GM20000 (cell line): Measurements from ENCODE around the gene CLDN3.

Experiments
- DNase-seq: peaks from one replicate; pipeline ENCODE4 v3.0.0; 2012; ENCODE audit warnings: low spot score
- TF ChIP-seq, protein P1 (sequence below): IDR thresholded peaks from 2 replicates; pipeline ENCODE4 v1.5.1; 2012; ENCODE audit warnings: mild to moderate bottlenecking, control low read depth; ENCODE audit errors: extremely low read depth, missing control alignments

Gene CLDN3, protein sequence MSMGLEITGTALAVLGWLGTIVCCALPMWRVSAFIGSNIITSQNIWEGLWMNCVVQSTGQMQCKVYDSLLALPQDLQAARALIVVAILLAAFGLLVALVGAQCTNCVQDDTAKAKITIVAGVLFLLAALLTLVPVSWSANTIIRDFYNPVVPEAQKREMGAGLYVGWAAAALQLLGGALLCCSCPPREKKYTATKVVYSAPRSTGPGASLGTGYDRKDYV

DNA sequence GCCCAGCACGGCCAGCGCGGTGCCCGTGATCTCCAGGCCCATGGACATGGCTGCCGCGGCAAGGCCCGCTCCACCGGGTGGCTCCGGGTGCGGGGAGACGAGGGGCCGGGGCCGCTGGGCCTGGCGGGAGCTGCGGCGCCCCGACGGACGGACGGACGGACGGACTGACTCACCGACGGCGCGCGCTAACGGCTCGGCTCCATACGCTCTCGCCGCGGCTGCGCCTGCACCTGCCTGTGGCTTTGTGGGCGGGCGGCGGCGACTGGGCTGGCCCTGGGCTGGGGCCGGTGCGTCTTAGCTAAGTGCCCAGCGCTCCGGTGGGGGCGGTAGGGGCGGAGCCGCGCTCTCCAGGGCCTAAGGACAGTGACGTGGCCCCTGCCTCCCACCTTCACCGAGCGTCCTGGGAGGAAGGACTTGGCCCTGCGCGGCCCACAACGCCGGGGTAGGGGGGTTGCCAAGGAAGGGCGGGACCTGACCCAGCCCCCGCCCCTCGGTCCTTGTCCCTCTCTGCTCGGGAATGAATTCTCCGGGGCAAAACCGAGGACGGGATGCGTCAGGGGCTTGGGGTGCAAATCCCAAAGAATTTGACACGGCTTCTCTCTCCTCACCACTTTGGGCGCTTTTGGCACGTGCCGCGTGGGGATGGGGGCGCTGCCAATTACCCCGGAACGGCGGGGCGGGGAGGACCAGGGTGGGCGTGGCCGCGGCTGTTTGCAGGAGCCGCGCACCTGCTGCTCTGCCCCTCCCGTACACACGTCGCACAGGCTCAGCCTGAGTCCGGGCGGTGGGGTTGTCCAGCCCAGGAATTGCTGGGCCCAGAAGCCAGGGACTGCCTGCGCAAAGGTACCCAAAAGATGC is at the start of gene CLDN3:
Gene CLDN3, minus strand, starts transcription at position 269 of the 858 bp plus-strand sequence. Its CDS starts 221 bp downstream, at position 48.
- peak; percentile 56 for DNase-seq
- TF ChIP-seq, protein P1, sequence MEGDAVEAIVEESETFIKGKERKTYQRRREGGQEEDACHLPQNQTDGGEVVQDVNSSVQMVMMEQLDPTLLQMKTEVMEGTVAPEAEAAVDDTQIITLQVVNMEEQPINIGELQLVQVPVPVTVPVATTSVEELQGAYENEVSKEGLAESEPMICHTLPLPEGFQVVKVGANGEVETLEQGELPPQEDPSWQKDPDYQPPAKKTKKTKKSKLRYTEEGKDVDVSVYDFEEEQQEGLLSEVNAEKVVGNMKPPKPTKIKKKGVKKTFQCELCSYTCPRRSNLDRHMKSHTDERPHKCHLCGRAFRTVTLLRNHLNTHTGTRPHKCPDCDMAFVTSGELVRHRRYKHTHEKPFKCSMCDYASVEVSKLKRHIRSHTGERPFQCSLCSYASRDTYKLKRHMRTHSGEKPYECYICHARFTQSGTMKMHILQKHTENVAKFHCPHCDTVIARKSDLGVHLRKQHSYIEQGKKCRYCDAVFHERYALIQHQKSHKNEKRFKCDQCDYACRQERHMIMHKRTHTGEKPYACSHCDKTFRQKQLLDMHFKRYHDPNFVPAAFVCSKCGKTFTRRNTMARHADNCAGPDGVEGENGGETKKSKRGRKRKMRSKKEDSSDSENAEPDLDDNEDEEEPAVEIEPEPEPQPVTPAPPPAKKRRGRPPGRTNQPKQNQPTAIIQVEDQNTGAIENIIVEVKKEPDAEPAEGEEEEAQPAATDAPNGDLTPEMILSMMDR, result no peak

DNA sequence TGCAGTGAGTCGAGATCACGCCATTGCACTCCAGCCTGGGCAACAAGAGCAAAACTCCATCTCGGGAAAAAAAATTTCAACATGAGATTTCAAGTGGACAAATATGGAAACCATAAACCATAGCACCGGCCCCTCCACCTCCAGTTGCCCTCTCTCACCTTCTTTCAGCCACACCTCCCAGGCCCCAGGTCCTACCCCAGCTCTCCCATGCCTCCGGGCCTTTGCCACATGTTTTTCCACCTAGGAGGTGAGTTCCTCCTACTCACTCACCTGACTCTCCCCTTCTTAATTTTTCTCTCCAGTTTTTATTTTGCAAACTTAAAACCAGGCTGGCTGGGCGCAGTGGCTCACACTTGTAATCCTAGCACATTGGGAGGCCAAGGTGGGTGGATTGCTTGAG is 47.1 kb upstream of the CLDN3 start:
- no peak for DNase-seq
- TF ChIP-seq, protein P1, result no peak

DNA sequence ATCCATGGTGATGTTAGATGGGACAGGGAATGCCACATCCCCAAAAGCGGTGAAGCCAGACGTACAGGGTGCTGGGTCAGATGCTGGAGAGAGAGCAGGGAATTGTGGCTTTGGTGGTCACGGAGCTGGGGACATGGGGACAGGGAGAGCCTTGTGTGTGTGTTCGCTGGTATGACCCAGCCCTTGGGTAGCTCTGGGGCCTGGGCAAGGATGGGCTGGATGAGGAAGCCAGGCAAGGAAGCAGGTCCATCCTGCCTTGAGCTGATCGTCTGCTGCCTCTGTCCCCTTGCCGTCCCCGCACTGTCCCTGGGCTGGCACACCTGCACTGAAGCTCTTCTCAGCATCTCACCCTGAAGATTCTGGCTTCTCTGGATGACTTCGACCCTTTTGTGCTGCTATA is 45.4 kb upstream of the CLDN3 start:
- no peak for DNase-seq
- TF ChIP-seq, protein P1, result no peak

DNA sequence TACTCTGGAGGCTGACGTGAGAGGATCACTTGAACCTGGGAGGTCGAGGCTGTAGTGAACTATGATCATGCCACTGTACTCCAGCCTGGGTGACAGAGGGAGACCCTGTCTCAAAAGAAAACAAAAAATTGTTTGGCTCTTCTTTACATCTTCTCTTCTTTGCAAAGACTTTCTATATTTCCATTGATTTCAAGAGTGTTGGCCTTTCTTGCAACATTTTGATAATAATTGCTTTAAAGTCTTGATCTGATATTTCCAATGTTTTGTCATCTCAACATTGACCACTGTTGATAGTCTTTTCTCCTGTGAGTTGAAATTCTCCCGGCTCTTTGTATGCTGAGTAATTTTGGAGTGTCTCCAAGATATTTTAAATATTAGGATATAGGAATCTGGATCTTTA is 42.9 kb upstream of the CLDN3 start:
- no peak for DNase-seq
- TF ChIP-seq, protein P1, result no peak

DNA sequence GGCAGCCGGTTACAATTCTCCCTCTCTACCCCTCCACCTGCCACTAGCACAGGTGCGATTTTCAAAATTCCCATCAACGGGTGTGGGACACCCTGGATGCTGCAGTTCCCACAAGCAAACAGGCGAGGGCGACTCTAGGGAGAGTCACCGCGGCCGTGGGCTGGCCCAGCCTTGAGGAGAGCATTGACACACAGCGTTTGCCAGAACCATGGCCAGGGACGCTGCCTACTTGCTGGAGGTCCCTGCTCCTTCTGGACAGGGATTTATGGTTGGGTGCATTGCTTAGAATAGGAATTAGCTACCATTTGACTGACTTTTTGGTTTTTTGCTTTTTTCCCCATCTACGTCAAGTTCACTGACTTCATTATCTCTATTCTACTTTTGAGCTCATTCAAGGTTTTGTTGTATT is 41.7 kb upstream of the CLDN3 start:
- TF ChIP-seq, protein P1, result peak; percentile 71
- peak; percentile 78 for DNase-seq

DNA sequence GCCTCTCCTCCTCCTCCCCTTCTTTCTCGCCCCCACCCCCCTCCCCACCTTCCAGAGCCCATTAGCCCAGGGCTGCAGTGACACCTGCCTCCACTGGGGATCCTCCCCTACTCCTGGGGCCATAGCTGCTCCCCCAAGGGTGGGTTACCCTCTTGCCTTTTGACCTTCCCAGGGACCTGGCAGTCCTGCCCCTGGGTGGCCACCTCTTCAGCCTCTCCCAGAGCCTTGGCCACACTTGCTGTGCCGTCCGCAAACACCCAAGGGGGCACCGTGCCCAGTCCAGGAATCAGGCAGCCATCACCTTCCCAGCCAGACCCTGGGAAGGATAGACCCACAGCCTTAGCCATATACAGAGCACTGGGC is 40.9 kb upstream of the CLDN3 start:
- TF ChIP-seq, protein P1, result no peak
- DNase-seq, result no peak

DNA sequence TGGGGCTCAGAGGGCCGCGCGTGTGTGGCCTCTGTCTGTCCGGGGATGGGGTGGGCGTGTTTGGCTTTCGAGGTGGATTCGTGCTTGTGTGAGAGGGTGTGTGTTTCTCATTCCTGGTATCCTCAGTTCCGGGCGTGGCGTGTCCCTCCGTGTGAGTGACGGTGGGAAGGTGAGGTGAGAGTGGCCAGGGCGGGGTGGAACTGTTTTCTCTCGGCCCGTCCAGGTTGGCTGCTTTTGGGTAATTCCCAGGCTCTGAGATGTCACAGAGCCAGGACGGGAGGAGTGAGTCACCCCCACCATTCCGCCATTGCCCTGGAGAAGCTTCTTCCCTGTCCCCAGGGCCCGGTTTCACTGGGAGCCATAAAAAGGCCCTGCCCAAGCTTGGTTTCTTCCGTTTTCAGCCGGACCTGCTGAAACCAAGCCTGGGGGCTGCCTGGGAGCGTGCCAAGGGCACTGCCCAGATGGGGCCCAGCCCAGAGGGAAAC is 39.4 kb upstream of the CLDN3 start:
- no peak for DNase-seq
- TF ChIP-seq, protein P1, result no peak
